HEK293 (cell line): Measurements from ENCODE around the gene PHACTR3.

Source experiments
- ATF2 ChIP-seq: fragments of 450-650 bp; formaldehyde crosslinking; IDR thresholded peaks from 2 replicates; pipeline ENCODE4 v1.5.1; 2016; ENCODE audit warnings: missing biosample characterization, missing genetic modification characterization, low read depth
- CTCF ChIP-seq: fragments of 450-650 bp; formaldehyde crosslinking; IDR thresholded peaks from 2 replicates; pipeline ENCODE4 v1.5.1; 2016; ENCODE audit warnings: missing biosample characterization, missing genetic modification characterization
- REST ChIP-seq: fragments of 450-650 bp; formaldehyde crosslinking; IDR thresholded peaks from 2 replicates; pipeline ENCODE4 v1.5.1; 2016; ENCODE audit warnings: missing biosample characterization, missing genetic modification characterization
- SETDB1 ChIP-seq: IDR thresholded peaks from one replicate; pipeline ENCODE4 v1.6.1; 2017; ENCODE audit warnings: mild to moderate bottlenecking, low read length, moderate library complexity, mixed read lengths; ENCODE audit not compliant: insufficient read length
- ZNF140 ChIP-seq: fragments of 450-650 bp; formaldehyde crosslinking; IDR thresholded peaks from 2 replicates; pipeline ENCODE4 v1.5.1; 2016; ENCODE audit warnings: missing biosample characterization, missing genetic modification characterization
- ZNF274 ChIP-seq, 2 experiments: fragments of 200-500 bp in 1 of 2; fragments of 450-650 bp in 1 of 2; sonication (Bioruptor generic) in 1 of 2; formaldehyde crosslinking in 1 of 2; IDR thresholded peaks; 2 replicates each; pipeline versions ENCODE4 v1.5.1 to v1.6.1; 2014 to 2016; ENCODE audit warnings: borderline replicate concordance in 1 of 2, inconsistent platforms in 1 of 2, low read length in 1 of 2, missing biosample characterization in 1 of 2, missing genetic modification characterization in 1 of 2
- ZNF561 ChIP-seq: fragments of 450-650 bp; IDR thresholded peaks from 2 replicates; pipeline ENCODE4 v1.5.1; 2018; ENCODE audit warnings: missing biosample characterization, missing genetic modification characterization, borderline replicate concordance
- ZNF624 ChIP-seq: fragments of 450-650 bp; formaldehyde crosslinking; IDR thresholded peaks from 2 replicates; pipeline ENCODE4 v1.5.1; 2017; ENCODE audit warnings: missing biosample characterization, missing genetic modification characterization
- TF ChIP-seq, protein P1 (sequence below): fragments of 450-650 bp; formaldehyde crosslinking; IDR thresholded peaks from 2 replicates; pipeline ENCODE4 v1.5.1; 2016; ENCODE audit warnings: missing biosample characterization, missing genetic modification characterization
- TF ChIP-seq, protein P2 (sequence below): fragments of 450-650 bp; formaldehyde crosslinking; IDR thresholded peaks from 2 replicates; pipeline ENCODE4 v1.5.1; 2016; ENCODE audit warnings: missing biosample characterization, missing genetic modification characterization
- TF ChIP-seq, protein P3 (sequence below): fragments of 450-650 bp; formaldehyde crosslinking; IDR thresholded peaks from 2 replicates; pipeline ENCODE4 v1.5.1; 2016; ENCODE audit warnings: missing biosample characterization, missing genetic modification characterization
- TF ChIP-seq, protein P4 (sequence below): fragments of 450-650 bp; formaldehyde crosslinking; IDR thresholded peaks from 2 replicates; pipeline ENCODE4 v1.5.1; 2016; ENCODE audit warnings: missing biosample characterization, missing genetic modification characterization

DNA sequence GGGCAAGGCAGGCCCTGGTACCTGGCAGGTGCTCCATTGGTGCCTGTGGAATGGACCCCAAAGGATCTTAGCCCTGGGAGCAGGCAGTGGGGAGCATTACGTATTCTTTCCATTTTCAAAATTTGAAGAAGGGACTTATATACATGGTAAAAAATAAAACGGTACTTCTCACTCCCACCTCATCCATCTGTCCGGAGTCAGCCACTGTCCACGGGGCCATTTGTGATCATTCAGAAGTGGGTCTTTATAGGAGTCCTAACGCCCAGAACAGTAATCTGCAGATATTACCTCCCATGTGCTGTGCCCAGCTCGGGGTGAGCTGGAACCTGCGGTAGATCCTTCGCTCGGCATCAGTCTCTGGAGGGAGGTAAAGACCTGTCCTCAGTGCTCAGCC is 218.7 kb downstream of the PHACTR3 start:
- no peak for TF ChIP-seq ZNF140 (tag by site-specific recombination)
- no peak for TF ChIP-seq CTCF (tag by site-specific recombination)
- TF ChIP-seq ZNF274 (IDR thresholded peaks at IDR 0.05; ENCODE audit: low read length) = no peak
- no peak for TF ChIP-seq ZNF274 (tag by site-specific recombination; IDR thresholded peaks at IDR 0.05; ENCODE audit: borderline replicate concordance)
- TF ChIP-seq ZNF624 (tag by site-specific recombination) = no peak
- TF ChIP-seq, protein P1, sequence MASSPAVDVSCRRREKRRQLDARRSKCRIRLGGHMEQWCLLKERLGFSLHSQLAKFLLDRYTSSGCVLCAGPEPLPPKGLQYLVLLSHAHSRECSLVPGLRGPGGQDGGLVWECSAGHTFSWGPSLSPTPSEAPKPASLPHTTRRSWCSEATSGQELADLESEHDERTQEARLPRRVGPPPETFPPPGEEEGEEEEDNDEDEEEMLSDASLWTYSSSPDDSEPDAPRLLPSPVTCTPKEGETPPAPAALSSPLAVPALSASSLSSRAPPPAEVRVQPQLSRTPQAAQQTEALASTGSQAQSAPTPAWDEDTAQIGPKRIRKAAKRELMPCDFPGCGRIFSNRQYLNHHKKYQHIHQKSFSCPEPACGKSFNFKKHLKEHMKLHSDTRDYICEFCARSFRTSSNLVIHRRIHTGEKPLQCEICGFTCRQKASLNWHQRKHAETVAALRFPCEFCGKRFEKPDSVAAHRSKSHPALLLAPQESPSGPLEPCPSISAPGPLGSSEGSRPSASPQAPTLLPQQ (tag by site-specific recombination) = no peak
- TF ChIP-seq, protein P2, sequence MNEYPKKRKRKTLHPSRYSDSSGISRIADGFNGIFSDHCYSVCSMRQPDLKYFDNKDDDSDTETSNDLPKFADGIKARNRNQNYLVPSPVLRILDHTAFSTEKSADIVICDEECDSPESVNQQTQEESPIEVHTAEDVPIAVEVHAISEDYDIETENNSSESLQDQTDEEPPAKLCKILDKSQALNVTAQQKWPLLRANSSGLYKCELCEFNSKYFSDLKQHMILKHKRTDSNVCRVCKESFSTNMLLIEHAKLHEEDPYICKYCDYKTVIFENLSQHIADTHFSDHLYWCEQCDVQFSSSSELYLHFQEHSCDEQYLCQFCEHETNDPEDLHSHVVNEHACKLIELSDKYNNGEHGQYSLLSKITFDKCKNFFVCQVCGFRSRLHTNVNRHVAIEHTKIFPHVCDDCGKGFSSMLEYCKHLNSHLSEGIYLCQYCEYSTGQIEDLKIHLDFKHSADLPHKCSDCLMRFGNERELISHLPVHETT (tag by site-specific recombination) = no peak
- TF ChIP-seq SETDB1 = no peak
- TF ChIP-seq, protein P3, sequence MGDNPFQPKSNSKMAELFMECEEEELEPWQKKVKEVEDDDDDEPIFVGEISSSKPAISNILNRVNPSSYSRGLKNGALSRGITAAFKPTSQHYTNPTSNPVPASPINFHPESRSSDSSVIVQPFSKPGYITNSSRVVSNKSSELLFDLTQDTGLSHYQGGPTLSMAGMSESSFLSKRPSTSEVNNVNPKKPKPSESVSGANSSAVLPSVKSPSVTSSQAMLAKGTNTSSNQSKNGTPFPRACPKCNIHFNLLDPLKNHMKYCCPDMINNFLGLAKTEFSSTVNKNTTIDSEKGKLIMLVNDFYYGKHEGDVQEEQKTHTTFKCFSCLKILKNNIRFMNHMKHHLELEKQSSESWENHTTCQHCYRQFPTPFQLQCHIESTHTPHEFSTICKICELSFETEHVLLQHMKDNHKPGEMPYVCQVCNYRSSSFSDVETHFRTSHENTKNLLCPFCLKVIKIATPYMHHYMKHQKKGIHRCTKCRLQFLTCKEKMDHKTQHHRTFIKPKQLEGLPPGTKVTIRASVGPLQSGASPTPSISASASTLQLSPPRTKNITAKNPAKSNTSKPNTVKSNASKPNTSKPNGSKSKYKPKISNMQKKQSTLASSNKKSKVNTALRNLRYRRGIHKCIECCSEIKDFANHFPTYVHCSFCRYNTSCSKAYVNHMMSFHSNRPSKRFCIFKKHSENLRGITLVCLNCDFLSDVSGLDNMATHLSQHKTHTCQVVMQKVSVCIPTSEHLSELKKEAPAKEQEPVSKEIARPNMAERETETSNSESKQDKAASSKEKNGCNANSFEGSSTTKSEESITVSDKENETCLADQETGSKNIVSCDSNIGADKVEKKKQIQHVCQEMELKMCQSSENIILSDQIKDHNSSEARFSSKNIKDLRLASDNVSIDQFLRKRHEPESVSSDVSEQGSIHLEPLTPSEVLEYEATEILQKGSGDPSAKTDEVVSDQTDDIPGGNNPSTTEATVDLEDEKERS = no peak
- TF ChIP-seq ATF2 (tag by site-specific recombination) = no peak
- TF ChIP-seq, protein P4, sequence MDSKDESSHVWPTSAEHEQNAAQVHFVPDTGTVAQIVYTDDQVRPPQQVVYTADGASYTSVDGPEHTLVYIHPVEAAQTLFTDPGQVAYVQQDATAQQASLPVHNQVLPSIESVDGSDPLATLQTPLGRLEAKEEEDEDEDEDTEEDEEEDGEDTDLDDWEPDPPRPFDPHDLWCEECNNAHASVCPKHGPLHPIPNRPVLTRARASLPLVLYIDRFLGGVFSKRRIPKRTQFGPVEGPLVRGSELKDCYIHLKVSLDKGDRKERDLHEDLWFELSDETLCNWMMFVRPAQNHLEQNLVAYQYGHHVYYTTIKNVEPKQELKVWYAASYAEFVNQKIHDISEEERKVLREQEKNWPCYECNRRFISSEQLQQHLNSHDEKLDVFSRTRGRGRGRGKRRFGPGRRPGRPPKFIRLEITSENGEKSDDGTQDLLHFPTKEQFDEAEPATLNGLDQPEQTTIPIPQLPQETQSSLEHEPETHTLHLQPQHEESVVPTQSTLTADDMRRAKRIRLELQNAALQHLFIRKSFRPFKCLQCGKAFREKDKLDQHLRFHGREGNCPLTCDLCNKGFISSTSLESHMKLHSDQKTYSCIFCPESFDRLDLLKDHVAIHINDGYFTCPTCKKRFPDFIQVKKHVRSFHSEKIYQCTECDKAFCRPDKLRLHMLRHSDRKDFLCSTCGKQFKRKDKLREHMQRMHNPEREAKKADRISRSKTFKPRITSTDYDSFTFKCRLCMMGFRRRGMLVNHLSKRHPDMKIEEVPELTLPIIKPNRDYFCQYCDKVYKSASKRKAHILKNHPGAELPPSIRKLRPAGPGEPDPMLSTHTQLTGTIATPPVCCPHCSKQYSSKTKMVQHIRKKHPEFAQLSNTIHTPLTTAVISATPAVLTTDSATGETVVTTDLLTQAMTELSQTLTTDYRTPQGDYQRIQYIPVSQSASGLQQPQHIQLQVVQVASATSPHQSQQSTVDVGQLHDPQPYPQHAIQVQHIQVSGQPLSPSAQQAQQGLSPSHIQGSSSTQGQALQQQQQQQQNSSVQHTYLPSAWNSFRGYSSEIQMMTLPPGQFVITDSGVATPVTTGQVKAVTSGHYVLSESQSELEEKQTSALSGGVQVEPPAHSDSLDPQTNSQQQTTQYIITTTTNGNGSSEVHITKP (tag by site-specific recombination) = no peak
- TF ChIP-seq REST (tag by site-specific recombination) = no peak
- TF ChIP-seq ZNF561 = no peak
